HG03039 (cell line): ENCODE results near the gene NKIRAS1.
A peak's percentile ranks its signal among the peaks of the same experiment; 100 is the strongest.
"Not testable (repeated sequence)": the region's sequence is repeated elsewhere in the genome, so short reads cannot be mapped to it uniquely, and the experiment has no call there.

ENCODE experiments used
- ATAC-seq: cut with Tn5 transposase; IDR thresholded peaks from one replicate; pipeline ENCODE4 v1.9.1; 2021; ENCODE audit warnings: mild to moderate bottlenecking, moderate library complexity; ENCODE audit not compliant: unreplicated experiment

The NKIRAS1 gene

GRCh38 chr3:23941440-23941839 is 24.6 kb upstream of the NKIRAS1 start:
- no peak for ATAC-seq

- ATAC-seq, result no peak
Measured at GRCh38 chr3:23940775-23941174, 24.0 kb upstream of the NKIRAS1 start.

GRCh38 chr3:23938688-23939087 is 21.9 kb upstream of the NKIRAS1 start:
- ATAC-seq, result no peak

- ATAC-seq, result no peak
Measured at GRCh38 chr3:23937296-23937695, 20.5 kb upstream of the NKIRAS1 start.

- ATAC-seq, result no peak
Measured at GRCh38 chr3:23934253-23934652, 17.5 kb upstream of the NKIRAS1 start.

- no peak for ATAC-seq
Measured at GRCh38 chr3:23932571-23932970, 15.8 kb upstream of the NKIRAS1 start.

GRCh38 chr3:23931597-23931996 is 14.8 kb upstream of the NKIRAS1 start:
- ATAC-seq, result no peak

- no peak for ATAC-seq
Measured at GRCh38 chr3:23928524-23928923, 11.7 kb upstream of the NKIRAS1 start.

- no peak for ATAC-seq
Measured at GRCh38 chr3:23926736-23927135, 9.9 kb upstream of the NKIRAS1 start.

GRCh38 chr3:23926246-23926645 is 9.5 kb upstream of the NKIRAS1 start:
- ATAC-seq, result no peak

GRCh38 chr3:23923786-23924185 is 7.0 kb upstream of the NKIRAS1 start:
- no peak for ATAC-seq

- no peak for ATAC-seq
Measured at GRCh38 chr3:23921052-23921511, 4.3 kb upstream of the NKIRAS1 start.

GRCh38 chr3:23920151-23920655 is 3.4 kb upstream of the NKIRAS1 start:
- ATAC-seq, result no peak

- ATAC-seq, result no peak
Measured at GRCh38 chr3:23919628-23920027, 2.8 kb upstream of the NKIRAS1 start.

GRCh38 chr3:23918331-23918730 is 1.5 kb upstream of the NKIRAS1 start:
- not testable (repeated sequence) for ATAC-seq

- not testable (repeated sequence) for ATAC-seq
Measured at GRCh38 chr3:23917679-23918303, 1.0 kb upstream of the NKIRAS1 start.

GRCh38 chr3:23916152-23916885 is 471 bp downstream of the NKIRAS1 start:
- peak; percentile 34 for ATAC-seq

- no peak for ATAC-seq
Measured at GRCh38 chr3:23915537-23916108, 1.2 kb downstream of the NKIRAS1 start.

- no peak for ATAC-seq
Measured at GRCh38 chr3:23913873-23914743, 2.7 kb downstream of the NKIRAS1 start.

- no peak for ATAC-seq
Measured at GRCh38 chr3:23913182-23913581, 3.6 kb downstream of the NKIRAS1 start.

- ATAC-seq, result not testable (repeated sequence)
Measured at GRCh38 chr3:23912335-23912734, 4.5 kb downstream of the NKIRAS1 start.
